Fibroblast of lung (primary cell): ENCODE results near the gene TICRR.

ENCODE experiments used
- EZH2 ChIP-seq: IDR thresholded peaks from 2 replicates; pipeline ENCODE4 v1.5.1; 2012; ENCODE audit warnings: low read length, control low read depth, mild to moderate bottlenecking; ENCODE audit errors: missing control alignments
- TF ChIP-seq, protein P1 (sequence below), 2 donors: IDR thresholded peaks in 1 of 2; conservative IDR thresholded peaks in 1 of 2; 1 replicate in 1 of 2; 2 replicates in 1 of 2; pipeline ENCODE4 v1.5.1; 2011 to 2012; ENCODE audit warnings: low read length in 2 of 2, control low read depth in 1 of 2, inconsistent platforms in 1 of 2, low read depth in 1 of 2, mild to moderate bottlenecking in 1 of 2

DNA sequence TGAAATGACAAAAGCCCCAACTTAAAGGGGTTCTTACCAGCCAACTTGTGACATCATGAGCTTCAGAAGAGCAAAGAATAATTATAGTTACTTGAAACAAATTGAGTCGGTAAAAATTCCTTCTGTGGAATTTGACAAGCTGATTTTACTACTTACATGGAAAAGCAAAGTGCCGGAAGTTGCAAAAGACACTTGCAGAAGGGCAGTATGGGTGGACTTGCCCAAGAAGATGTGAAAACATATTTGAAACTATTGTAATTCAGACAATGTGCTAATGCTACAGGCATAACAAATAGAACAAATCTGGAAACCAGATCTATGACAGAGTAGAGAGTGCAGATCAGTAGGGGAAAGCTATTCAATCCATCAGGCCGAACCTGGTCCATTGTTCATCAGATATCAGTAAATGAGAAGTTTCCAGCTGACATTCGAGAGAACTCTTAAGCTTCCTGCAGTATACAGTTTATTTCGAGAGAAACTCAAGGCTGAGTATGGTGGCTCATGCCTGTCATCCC lies 82.5 kb downstream of the TICRR start:
- TF ChIP-seq EZH2, result no peak
- TF ChIP-seq, protein P1, sequence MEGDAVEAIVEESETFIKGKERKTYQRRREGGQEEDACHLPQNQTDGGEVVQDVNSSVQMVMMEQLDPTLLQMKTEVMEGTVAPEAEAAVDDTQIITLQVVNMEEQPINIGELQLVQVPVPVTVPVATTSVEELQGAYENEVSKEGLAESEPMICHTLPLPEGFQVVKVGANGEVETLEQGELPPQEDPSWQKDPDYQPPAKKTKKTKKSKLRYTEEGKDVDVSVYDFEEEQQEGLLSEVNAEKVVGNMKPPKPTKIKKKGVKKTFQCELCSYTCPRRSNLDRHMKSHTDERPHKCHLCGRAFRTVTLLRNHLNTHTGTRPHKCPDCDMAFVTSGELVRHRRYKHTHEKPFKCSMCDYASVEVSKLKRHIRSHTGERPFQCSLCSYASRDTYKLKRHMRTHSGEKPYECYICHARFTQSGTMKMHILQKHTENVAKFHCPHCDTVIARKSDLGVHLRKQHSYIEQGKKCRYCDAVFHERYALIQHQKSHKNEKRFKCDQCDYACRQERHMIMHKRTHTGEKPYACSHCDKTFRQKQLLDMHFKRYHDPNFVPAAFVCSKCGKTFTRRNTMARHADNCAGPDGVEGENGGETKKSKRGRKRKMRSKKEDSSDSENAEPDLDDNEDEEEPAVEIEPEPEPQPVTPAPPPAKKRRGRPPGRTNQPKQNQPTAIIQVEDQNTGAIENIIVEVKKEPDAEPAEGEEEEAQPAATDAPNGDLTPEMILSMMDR (conservative IDR thresholded peaks at IDR 0.05 in 1 of 2, IDR thresholded peaks at IDR 0.05 in 1 of 2; ENCODE audit: low read depth in 1 of 2, low read length in 2 of 2), result no peak
